Muscle of leg (tissue), 11 donors: ENCODE measurements around the gene DCHS1. TPM values are rescaled to one million over a fixed set of nuclear protein-coding genes. Genes with fewer than 3 reads are reported as not detected.

Experiments
- DNase-seq: peaks from one replicate; pipeline ENCODE4 v3.0.0; 2013
- H3K27ac ChIP-seq: one replicate; pipeline ENCODE4 v1.5.1; 2013; ENCODE audit warnings: mild to moderate bottlenecking, low read length, control low read depth
- H3K27me3 ChIP-seq: one replicate; pipeline ENCODE4 v1.6.1; 2013; ENCODE audit warnings: low read length; ENCODE audit not compliant: control insufficient read depth, insufficient read depth
- H3K36me3 ChIP-seq: one replicate; pipeline ENCODE4 v1.6.1; 2013; ENCODE audit warnings: low read length; ENCODE audit not compliant: control insufficient read depth, insufficient read depth
- H3K4me1 ChIP-seq: one replicate; pipeline ENCODE4 v1.6.1; 2013; ENCODE audit warnings: low read length; ENCODE audit not compliant: control insufficient read depth, insufficient read depth
- H3K4me3 ChIP-seq: one replicate; pipeline ENCODE4 v1.5.1; 2013; ENCODE audit warnings: low read length, control low read depth
- H3K9me3 ChIP-seq: replicated peaks from 2 replicates; pipeline ENCODE4 v1.6.1; 2013; ENCODE audit warnings: low read depth, low read length; ENCODE audit not compliant: control insufficient read depth
- WGBS: methylation state at CpG from one replicate; pipeline ENCODE4 v1.1.5; 2013; ENCODE audit warnings: missing lambda C conversion rate; ENCODE audit not compliant: insufficient coverage; 5-methylcytosine and 5-hydroxymethylcytosine counted together
- polyA plus RNA-seq, 8 donors: library from polyadenylated mRNA; unstranded; fragments of 120-200 nt; gene quantifications; one replicate each; pipeline versions ENCODE4 v1.2.1 to v1.2.3, GENCODE V29; 2013; ENCODE audit warnings: inconsistent platforms in 1 of 8, low replicate concordance in 1 of 8; ENCODE audit not compliant: insufficient read length in 8 of 8, insufficient read depth in 1 of 8
- total RNA-seq: library from RNA; stranded (reverse); fragments of 120-200 nt; gene quantifications from one replicate; pipeline ENCODE4 v1.2.4, GENCODE V29; 2013

The DCHS1 gene
- total and polyA plus RNA-seq, 9 donors = 30.7 to 69.3 (median 49.9) TPM

GRCh38 chr11:6620636-6621035 lies 35.0 kb downstream of the DCHS1 start:
- WGBS = 75% methylated on average over 1 of the region's 1 CpG
- no peak overlapping the region for H3K27ac ChIP-seq
- H3K4me1 ChIP-seq = peaks cover 19% of the 10 kb centered on the region
- no peaks in the 10 kb centered on the region for H3K27me3 ChIP-seq
- DNase-seq = peak; percentile 19
- H3K9me3 ChIP-seq = no peaks in the 10 kb centered on the region
- H3K36me3 ChIP-seq = peaks cover 53% of the 10 kb centered on the region
- no peak overlapping the region for H3K4me3 ChIP-seq

DNA sequence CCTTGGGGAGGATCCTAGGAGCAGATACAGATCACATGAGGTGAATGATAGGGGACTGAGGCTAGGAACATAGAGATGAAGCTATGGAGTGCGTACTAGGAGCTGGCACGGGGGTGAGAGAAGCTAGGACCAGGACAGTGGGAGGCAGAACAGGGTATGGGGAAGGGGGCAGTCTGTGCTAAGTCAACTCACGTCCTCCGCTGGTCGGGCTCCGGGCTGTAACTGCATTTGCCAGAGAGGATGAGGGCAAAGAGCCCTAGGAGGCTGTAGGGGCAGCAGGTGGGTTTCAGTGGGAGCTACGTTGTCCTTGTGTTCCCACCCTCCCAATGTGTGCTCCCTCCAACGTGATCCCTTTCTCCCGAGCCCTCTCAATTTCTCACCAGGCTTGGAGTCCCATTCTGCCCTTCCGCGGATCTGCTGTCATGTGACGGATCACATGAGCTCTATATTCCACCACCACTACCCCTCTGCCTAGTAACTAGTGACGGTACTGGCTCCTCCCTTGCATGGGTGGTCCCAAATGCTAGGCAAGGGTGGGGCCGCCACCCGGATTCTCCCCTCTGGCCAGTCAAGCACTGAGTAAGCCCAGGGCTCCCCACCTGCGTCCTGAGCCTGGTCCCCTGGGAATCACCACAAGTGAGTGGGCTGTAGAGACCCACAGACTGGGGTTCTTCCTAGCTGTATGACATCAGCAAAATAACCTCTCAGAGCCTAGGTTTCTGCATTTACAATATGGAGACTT lies 36.4 kb downstream of the DCHS1 start, which contains the start of gene TPP1:
Gene TPP1, minus strand, starts transcription at position 419 of the 742 bp plus-strand sequence. Its CDS starts 22 bp downstream, at position 397.
- Histone ChIP-seq H3K4me1 (peaks cover 19% of the 10 kb centered on the region), H3K36me3 (peaks cover 49% of the 10 kb centered on the region), H3K27me3 (no peaks in the 10 kb centered on the region), H3K4me3 (peak within 1 kb of the TSS; percentile 84), H3K27ac (peak within 1 kb of the TSS; percentile 88), H3K9me3 (no peaks in the 10 kb centered on the region)
- DNase-seq = peak; percentile 98
- WGBS = 0% methylated on average over 11 of the region's 16 CpGs

- peaks cover 42% of the 10 kb centered on the region for H3K36me3 ChIP-seq
- H3K9me3 ChIP-seq = no peaks in the 10 kb centered on the region
- peak overlapping the region; percentile 88 for H3K27ac ChIP-seq
- DNase-seq = peak; percentile 75
- WGBS = 21% methylated on average over 10 of the region's 15 CpGs
- no peaks in the 10 kb centered on the region for H3K27me3 ChIP-seq
- H3K4me1 ChIP-seq = peaks cover 19% of the 10 kb centered on the region
- H3K4me3 ChIP-seq = peak overlapping the region; percentile 84
These were observed 37.2 kb downstream of the DCHS1 start for GRCh38 chr11:6618117-6619003.

DNA sequence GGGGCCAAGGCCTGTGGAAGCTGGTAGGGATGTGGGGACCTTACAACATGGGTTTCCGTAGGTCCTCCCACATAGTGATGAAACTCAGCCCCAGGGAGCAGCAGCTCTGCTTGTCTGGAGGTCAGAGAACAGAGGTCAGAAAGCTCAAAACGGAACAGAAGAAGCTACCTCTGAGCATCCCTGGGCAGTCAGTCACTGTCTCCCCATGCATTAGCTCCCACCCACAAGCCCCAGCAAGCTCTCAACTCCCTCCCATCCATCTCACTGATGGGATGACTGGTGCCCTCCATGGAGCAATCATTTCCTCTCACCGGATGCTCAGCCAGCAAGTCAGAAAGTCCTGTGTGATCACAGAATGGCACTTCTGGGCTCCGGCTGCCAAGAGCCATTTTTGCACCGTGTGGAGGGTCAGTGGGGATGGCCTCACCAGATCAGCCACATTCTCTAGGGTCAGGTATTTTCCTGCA lies 38.3 kb downstream of the DCHS1 start:
- H3K4me3 ChIP-seq = no peak overlapping the region
- 91% methylated on average over 4 of the region's 5 CpGs for WGBS
- H3K36me3 ChIP-seq = peaks cover 32% of the 10 kb centered on the region
- no peaks in the 10 kb centered on the region for H3K9me3 ChIP-seq
- peaks cover 26% of the 10 kb centered on the region for H3K4me1 ChIP-seq
- H3K27me3 ChIP-seq = no peaks in the 10 kb centered on the region
- DNase-seq = no peak
- no peak overlapping the region for H3K27ac ChIP-seq

DNA sequence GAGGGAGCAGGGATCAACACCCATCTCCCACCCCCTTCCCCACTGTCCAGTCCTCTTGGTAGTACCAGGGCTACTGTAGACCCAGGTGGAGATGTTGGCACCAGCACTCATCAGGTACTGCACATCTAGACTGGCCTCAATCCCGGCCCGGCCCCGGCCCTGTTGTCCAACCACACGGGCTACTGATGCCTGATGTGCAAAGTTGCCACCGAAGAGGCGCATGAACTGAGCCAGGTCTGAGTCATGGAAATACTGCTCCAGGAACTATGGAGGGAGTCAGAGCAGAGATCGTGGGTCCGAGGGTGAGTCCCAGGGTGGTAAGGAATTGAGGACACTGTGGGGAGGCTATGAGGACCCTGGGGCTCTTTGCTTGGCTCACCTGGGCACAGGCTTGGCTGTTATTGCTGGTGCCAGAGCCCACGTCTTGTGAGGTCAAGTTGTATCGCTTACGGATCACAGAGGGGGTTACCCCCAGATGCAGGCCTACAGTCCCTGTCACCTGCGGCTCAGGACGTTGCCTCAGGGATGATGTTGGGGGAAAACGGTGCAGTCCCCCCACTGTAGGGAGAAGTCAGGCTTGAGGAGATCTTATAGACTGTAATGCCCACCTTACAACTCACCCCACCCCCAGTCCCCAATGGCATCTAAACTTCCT lies 38.9 kb downstream of the DCHS1 start:
- H3K9me3 ChIP-seq = no peaks in the 10 kb centered on the region
- H3K4me1 ChIP-seq = peaks cover 26% of the 10 kb centered on the region
- no peak overlapping the region for H3K27ac ChIP-seq
- no peaks in the 10 kb centered on the region for H3K27me3 ChIP-seq
- DNase-seq = no peak
- 89% methylated on average over 11 of the region's 14 CpGs for WGBS
- peaks cover 25% of the 10 kb centered on the region for H3K36me3 ChIP-seq
- no peak overlapping the region for H3K4me3 ChIP-seq

- no peak overlapping the region for H3K4me3 ChIP-seq
- H3K27ac ChIP-seq = no peak overlapping the region
- DNase-seq = no peak
- H3K9me3 ChIP-seq = no peaks in the 10 kb centered on the region
- peaks cover 32% of the 10 kb centered on the region for H3K4me1 ChIP-seq
- no peaks in the 10 kb centered on the region for H3K27me3 ChIP-seq
- peaks cover 31% of the 10 kb centered on the region for H3K36me3 ChIP-seq
- 90% methylated on average over 7 of the region's 9 CpGs for WGBS
These were observed 39.6 kb downstream of the DCHS1 start for GRCh38 chr11:6615882-6616585.

- Histone ChIP-seq H3K9me3 (no peaks in the 10 kb centered on the region), H3K36me3 (peaks cover 41% of the 10 kb centered on the region), H3K27me3 (no peaks in the 10 kb centered on the region), H3K4me3 (no peak overlapping the region), H3K4me1 (peaks cover 40% of the 10 kb centered on the region), H3K27ac (no peak overlapping the region)
- no peak for DNase-seq
- no CpG with 5 or more reads among the region's 5 CpGs for WGBS
These were observed 40.6 kb downstream of the DCHS1 start for GRCh38 chr11:6615046-6615445.

- H3K27ac ChIP-seq = no peak overlapping the region
- H3K36me3 ChIP-seq = peaks cover 47% of the 10 kb centered on the region
- 100% methylated on average over 1 of the region's 2 CpGs for WGBS
- peaks cover 44% of the 10 kb centered on the region for H3K4me1 ChIP-seq
- no peak for DNase-seq
- H3K9me3 ChIP-seq = no peaks in the 10 kb centered on the region
- no peaks in the 10 kb centered on the region for H3K27me3 ChIP-seq
- no peak overlapping the region for H3K4me3 ChIP-seq
These were observed 41.2 kb downstream of the DCHS1 start for GRCh38 chr11:6614446-6614845.

DNA sequence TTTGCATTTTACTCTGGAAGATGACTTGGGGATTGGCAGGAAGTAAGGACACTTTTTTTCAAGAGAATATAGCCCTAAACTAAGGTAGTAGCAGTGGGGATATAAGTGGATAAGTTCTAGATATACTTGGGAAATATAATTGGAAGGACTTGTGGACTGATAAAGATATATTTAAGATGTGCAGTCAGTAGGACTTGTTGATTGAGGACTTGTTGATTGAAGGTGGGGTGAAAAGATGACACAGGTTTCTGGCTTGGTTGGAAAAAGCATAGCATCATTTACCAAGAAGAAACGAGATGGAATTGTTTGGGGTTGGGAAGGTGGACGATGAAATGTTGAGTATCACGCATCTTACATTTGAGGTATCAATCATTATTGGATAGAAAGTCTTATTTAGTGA lies 42.1 kb downstream of the DCHS1 start:
- peak overlapping the region; percentile 97 for H3K27ac ChIP-seq
- no peak for DNase-seq
- no peak overlapping the region for H3K4me3 ChIP-seq
- 100% methylated on average over 3 of the region's 3 CpGs for WGBS
- peaks cover 56% of the 10 kb centered on the region for H3K36me3 ChIP-seq
- H3K27me3 ChIP-seq = no peaks in the 10 kb centered on the region
- peaks cover 38% of the 10 kb centered on the region for H3K4me1 ChIP-seq
- H3K9me3 ChIP-seq = no peaks in the 10 kb centered on the region
